ENCODE data around the gene CCDC110.
A peak's percentile ranks its signal among the peaks of the same experiment; 100 is the strongest.

Gene CCDC110

DNA sequence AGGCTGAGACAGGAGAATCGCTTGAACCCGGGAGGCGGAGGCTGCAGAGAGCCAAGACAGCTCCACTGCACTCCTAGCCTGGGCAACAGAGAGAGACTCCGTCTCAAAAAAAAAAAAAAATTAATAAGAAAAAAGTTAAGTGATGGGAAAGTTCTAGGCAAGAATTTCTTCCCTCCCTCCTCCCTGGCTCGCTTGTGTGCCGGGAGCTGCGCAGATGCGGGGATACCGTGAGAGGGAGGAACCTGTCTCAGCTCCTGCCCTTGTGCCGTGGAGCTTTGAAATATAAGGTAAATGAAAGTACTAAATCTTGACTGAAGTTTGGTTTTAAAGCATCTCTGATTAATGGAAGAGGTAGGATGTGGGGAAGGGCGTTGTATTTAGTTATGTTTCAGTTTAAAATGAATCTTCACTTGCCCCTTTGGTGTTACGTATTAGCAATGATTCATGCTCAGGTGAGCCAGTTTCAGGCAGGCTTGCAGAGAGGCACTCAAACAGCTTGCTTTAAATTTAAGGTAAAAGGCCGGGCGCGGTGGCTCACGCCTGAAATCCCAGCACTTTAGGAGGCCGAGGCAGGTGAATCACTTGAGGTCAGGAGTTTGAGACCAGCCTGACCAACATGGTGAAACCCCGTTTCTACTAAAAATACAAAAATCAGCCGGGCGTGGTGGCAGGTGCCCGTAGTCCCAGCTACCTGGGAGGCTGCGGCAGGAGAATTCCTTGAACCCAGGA lies 44.4 kb downstream of the CCDC110 start:
- DNase-seq = peak in 40 of 42 donors; percentile 12 to 78 (median 52)

GRCh38 chr4:185425647-185426352 lies 45.7 kb downstream of the CCDC110 start, which contains the start of gene UFSP2:
UFSP2 (minus strand) TSS chr4:185425964; CDS start chr4:185425868, 96 bp downstream.
- DNase-seq = peak; percentile 78 to 96 (median 91)
- intact Hi-C loops (cut with DNase I) = loop anchor here (5.0 kb wide), 1 partner anchor 47 kb away; the partner anchor contains the start of gene CCDC110

More for the DNA sequence above, 44.4 kb downstream of the CCDC110 start:
- intact Hi-C loops (cut with DNase I) = loop anchor here (5.0 kb wide), 1 partner anchor 45 kb away; the partner anchor contains the start of gene CCDC110

DNA sequence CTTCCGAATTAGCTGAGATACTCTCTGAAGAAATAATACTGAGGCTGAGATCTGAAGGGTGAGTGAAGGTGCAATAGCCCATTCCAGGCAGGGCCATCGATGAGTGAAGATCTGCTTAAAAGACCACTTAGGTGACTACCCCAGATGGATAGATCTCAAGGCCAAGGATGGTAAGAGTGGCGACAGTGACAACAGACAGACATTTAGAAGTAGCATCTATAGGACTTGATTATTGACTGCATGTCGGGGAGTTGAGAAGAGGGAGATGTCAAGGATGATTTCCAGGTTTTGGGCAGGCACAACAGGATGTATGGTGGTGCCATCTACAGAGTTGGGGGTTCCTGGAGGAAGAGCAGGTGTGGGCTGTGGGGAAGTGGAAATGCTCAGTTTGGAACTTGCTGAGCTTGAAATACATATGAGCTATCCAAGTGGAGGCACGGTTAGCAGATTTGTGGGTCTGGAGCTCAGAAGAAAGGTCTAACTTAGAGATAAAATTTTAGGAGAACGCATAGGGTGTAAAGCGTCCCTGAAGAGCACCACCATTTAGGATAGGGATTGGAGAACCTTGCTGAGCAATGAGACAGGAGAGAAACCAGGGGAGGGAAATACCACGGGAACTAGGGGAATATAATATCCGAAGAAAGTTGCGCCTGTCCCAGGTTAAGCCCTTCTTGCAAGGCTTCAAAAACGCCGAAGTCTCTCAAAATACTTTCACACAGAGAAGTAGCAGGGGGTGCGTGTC lies 46.5 kb downstream of the CCDC110 start:
- DNase-seq = peak in 6 of 42 donors; percentile 4 to 40 (median 13)
- intact Hi-C loops (cut with DNase I) = loop anchor here (5.0 kb wide), 1 partner anchor 47 kb away; the partner anchor contains the start of gene CCDC110

DNA sequence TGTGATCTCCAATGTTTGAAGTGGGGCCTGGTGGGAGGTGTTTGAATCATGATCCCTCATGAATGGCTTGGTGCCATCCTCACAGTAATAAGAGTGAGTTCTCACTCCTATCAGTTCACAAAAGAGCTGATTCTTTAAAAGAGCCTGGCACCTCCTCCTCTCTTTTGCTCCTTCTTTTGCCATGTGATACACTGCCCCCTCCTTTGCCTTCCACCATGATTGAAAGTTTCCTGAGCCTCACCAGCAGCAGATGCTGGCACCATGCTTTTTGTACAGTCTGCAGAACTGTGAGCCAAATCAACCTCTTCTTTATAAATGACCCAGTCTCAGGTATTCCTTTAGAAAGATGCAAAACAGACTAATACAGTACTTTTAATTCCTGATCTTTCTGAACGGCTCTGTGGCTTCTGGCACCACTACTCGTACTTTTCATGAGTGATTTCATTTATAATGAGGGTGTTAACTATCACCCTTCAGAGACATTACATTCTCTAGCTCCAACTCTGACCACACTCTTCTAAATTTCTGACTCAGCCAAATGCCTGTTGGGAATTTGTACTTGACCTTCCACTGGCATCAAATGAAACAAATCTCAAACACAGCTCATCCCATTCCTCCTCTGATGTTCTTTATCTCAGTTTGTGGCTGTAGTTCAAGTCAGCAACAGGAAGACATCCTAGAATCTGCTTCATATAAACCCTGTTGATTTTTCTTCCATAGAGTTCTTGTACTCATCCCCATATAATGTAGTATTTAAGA lies 50.0 kb downstream of the CCDC110 start:
- intact Hi-C loops (cut with DNase I) = no loop called here
- DNase-seq = no peak

GRCh38 chr4:185416955-185417354 lies 54.6 kb downstream of the CCDC110 start:
- no peak for DNase-seq
- intact Hi-C loops (cut with DNase I) = no loop called here

GRCh38 chr4:185412412-185412811 lies 59.1 kb downstream of the CCDC110 start:
- no peak for DNase-seq
- intact Hi-C loops (cut with DNase I) = no loop called here

DNA sequence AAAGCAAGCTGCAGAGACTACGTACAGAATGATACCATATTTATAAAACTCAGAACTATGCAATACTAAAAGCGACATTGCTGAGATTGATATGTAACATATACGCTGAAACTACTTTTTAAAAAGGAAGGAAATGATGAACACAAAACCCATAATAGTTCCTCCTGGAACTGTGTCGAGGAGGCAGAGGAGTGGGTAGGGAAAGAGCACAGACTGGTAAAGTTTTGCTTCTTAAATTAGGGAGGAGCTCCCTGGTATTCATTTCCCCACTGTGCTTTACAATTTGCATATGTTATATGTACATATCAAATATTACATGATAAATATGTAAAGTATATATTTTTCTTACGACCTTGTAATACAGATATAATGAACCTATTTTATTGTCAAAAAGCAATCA lies 59.7 kb downstream of the CCDC110 start:
- DNase-seq = no peak
- intact Hi-C loops (cut with DNase I) = no loop called here

DNA sequence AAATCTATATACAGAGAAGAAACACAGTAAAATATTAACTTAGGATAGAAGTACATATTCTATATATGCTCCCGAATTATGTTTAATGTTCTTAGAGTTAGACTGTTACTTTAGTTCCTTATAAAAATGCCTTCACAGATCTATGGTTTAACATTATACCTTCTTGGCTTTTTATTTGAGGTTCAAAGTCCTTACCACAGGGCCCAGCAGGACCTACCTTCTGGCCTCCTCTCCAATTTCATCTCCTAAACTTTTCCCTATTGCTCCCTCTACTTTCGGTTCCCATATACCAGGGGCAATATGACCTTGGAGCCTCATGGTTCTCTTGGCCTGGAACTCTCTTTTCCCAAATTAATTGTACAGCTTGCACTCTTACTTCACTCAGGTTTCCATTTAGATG lies 63.1 kb downstream of the CCDC110 start:
- intact Hi-C loops (cut with DNase I) = no loop called here
- no peak for DNase-seq

DNA sequence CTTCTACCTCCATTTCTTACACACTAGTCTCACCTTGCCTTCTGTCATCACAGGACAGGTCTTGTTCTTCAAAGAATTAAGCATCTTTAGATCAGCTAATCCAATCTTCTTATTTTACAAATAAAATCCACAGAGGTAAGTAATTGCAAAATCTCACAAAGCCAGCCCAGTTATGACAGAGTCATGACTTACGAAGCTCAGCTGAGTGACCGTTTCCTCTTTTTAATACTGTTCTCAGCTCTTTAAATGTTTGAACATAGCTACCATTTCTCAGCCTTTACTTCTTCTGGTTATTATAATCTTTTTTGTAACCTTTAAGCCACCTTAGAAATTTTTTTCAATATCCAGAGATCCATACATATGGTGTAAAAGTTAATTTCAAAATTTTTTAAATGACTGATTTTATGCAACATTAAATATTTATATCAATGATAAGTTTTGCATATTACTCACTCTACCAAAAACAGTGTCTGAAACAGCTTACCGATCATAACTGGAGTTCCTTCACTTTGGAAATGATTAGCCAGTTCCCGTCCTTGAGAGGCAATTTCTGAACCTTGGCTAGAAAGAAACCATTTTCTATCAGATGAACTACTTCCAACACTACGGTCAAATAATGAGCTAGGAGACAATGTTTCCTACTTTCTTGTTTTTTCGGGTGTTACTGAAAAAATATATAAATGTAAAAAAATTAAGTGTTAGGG lies 66.1 kb downstream of the CCDC110 start:
- DNase-seq = no peak
- intact Hi-C loops (cut with DNase I) = no loop called here

DNA sequence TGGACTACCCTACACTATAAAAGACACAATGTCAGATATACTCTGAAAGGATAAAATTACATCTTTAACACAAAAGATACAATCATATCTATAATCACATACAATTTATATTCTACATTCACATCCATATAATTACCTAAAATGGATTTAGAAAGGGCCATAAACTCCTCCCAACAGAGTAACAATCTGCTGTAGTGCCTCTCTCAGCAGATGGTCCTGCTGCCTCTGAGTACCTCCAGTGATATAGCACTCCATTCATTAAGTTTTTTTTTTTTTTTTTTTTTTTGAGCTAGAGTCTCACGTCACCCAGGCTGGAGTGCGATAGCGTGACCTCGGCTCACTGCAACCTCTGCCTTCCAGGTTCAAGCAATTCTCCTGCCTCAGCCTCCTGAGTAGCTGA lies 67.5 kb downstream of the CCDC110 start:
- intact Hi-C loops (cut with DNase I) = no loop called here
- no peak for DNase-seq

GRCh38 chr4:185399466-185399865 lies 72.1 kb downstream of the CCDC110 start:
- DNase-seq = no peak

DNA sequence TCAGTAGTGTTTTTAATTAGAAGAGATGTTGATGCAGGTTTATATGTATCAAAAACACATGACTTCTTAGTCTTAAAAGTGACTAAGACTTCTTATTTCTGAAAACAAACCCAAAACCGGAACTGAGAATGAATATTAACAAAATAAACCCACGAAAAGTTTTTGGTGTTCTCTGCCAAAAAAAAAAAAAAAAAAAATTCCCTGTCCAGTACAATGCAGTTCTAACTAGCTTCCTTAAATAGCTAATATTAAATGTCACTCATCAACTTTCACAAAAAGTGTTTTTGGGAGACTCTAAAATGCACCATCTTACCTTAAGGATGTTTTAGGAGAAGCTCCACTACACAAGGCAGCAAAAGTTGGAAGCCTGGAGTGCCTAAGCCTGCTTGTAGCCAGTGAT lies 72.9 kb downstream of the CCDC110 start:
- DNase-seq = no peak
- intact Hi-C loops (cut with DNase I) = loop anchor here (5.0 kb wide), 1 partner anchor 196 kb away; the partner anchor contains the start of gene CFAP97

More at GRCh38 chr4:185399466-185399865, 72.1 kb downstream of the CCDC110 start:
- intact Hi-C loops (cut with DNase I) = loop anchor here (5.0 kb wide), 1 partner anchor 197 kb away; the partner anchor contains the start of gene CFAP97

GRCh38 chr4:185396724-185397385 lies 74.7 kb downstream of the CCDC110 start, which contains the start of gene ANKRD37:
ANKRD37 (plus strand) TSS chr4:185396841; CDS start chr4:185396924, 83 bp downstream.
- intact Hi-C loops (cut with DNase I) = loop anchor here (5.0 kb wide), 1 partner anchor 195 kb away; the partner anchor contains the start of gene CFAP97

GRCh38 chr4:185395956-185396723 lies 75.4 kb downstream of the CCDC110 start:
- DNase-seq = peak; percentile 93 to 99 (median 98)
- intact Hi-C loops (cut with DNase I) = loop anchor here (5.0 kb wide), 1 partner anchor 194 kb away; the partner anchor contains the start of gene CFAP97

More at GRCh38 chr4:185396724-185397385, 74.7 kb downstream of the CCDC110 start, which contains the start of gene ANKRD37:
- peak in 23 of 42 donors; percentile 14 to 63 (median 42) for DNase-seq

- no peak for DNase-seq
- intact Hi-C loops (cut with DNase I) = loop anchor here (5.0 kb wide), 1 partner anchor 193 kb away; the partner anchor contains the start of gene CFAP97
Observed at GRCh38 chr4:185395238-185395955, 76.1 kb downstream of the CCDC110 start, which contains the start of gene LRP2BP. LRP2BP (minus strand) TSS chr4:185395924; CDS start chr4:185378186, 17,738 bp downstream.
